Ovary (tissue), 9 donors: ENCODE data around the gene PAN2. TPM values are rescaled to one million over a fixed set of nuclear protein-coding genes. Genes with fewer than 3 reads are reported as not detected.
"Not testable (repeated sequence)": the region's sequence is repeated elsewhere in the genome, so short reads cannot be mapped to it uniquely, and the experiment has no call there.

Experiments used
- DNase-seq, 5 donors: peaks; one replicate each; pipeline ENCODE4 v3.0.0-alpha.2; 2019 to 2020
- H3K27ac ChIP-seq, 2 donors: fragments of 200-600 bp; one replicate each; pipeline versions ENCODE4 v1.5.1 to v1.8.0; 2019 to 2022
- H3K27me3 ChIP-seq: fragments of 200-600 bp; one replicate; pipeline ENCODE4 v1.8.0; 2022
- H3K36me3 ChIP-seq: fragments of 200-600 bp; sonication (generic); one replicate; pipeline ENCODE4 v1.5.1; 2019
- H3K4me1 ChIP-seq: one replicate; pipeline ENCODE4 v1.8.1; 2013; ENCODE audit warnings: mild to moderate bottlenecking, moderate library complexity; ENCODE audit not compliant: insufficient read depth
- H3K4me3 ChIP-seq: fragments of 200-600 bp; sonication (generic); one replicate; pipeline ENCODE4 v1.5.1; 2017
- H3K9me3 ChIP-seq, 2 donors: fragments of 200-600 bp in 1 of 2; sonication (generic) in 1 of 2; one replicate each; pipeline versions ENCODE4 v1.5.1 to v1.8.1; 2013 to 2019; ENCODE audit warnings: mild to moderate bottlenecking in 1 of 2, moderate library complexity in 1 of 2
- EP300 ChIP-seq: sonication (generic); formaldehyde crosslinking; IDR thresholded peaks from one replicate; pipeline ENCODE4 v1.6.1; 2017; ENCODE audit warnings: antibody characterized with exemption
- POLR2A ChIP-seq: fragments of 450-650 bp; IDR thresholded peaks from one replicate; pipeline ENCODE4 v1.6.1; 2017; ENCODE audit warnings: antibody characterized with exemption, mild to moderate bottlenecking, moderate library complexity
- WGBS, 3 donors: extraction: QIAGEN DNeasy Blood & Tissue Kit in 1 of 3; methylation state at CpG; one replicate each; pipeline versions ENCODE4 v1.1.5 to v1.1.7; 2013 to 2017; 5-methylcytosine and 5-hydroxymethylcytosine counted together
- intact Hi-C, 4 donors: fragments of 100-400 bp; cut with DNase I; formaldehyde crosslinking; loops; one replicate each; pipeline versions ENCODE4 v1.11.0 to v1.15.1; 2022 to 2023
- polyA plus RNA-seq, 2 donors: library from polyadenylated mRNA; stranded (reverse); fragments of 200-250 nt in 1 of 2; fragments of 350-450 nt in 1 of 2; fragmentation: Illumina TruSeq in 1 of 2; extraction: RNeasy Lipid Tissue Mini Kit (QIAGEN cat#74804) in 1 of 2; gene quantifications; one replicate each; pipeline ENCODE4 v1.2.3, GENCODE V29; 2013 to 2014
- total RNA-seq, 7 donors: library from RNA; depleted of rRNA in 2 of 7; stranded (reverse); fragments of >200 nt in 2 of 7; fragmentation: NEBNext Ultra II Directional in 3 of 7; extraction: Animal tissue kit (Norgen Biotek cat#: 25700) in 3 of 7; gene quantifications; one replicate each; pipeline versions ENCODE4 v1.1.0 to v1.2.4, GENCODE V29; 2016 to 2023
- TF ChIP-seq, protein P1 (sequence below), 3 donors: fragments of 450-650 bp in 2 of 3; fragments of 200-600 bp in 1 of 3; IDR thresholded peaks; one replicate each; pipeline versions ENCODE4 v1.5.1 to v1.8.0; 2016 to 2022; ENCODE audit warnings: antibody characterized with exemption in 3 of 3, mild to moderate bottlenecking in 1 of 3
- donor health status: DM: no; HTN: no; CAD: no; lungs with moderate emphysema.
- donor health status: DM: no; HTN: no; CAD: no.
- donor health status: Bipolar disorder and iron deficiency.
- donor health status: DM: yes; HTN: yes; CAD: no.
- donor health status: DM: no; HTN: no; CAD: no.
- donor health status: DM: yes; HTN: yes; CAD: no.

Gene PAN2
- total and polyA plus RNA-seq, 9 donors, result 41.0 to 103 (median 70.0) TPM

GRCh38 chr12:56337753-56338251 lies 4.0 kb upstream of the PAN2 start:
- intact Hi-C loops, result loop anchor here in 1 of 4 donors (10.0 kb wide), 1 partner anchor 127 kb away; the partner anchor contains the start of gene SPRYD4
- no peak for DNase-seq
- Histone ChIP-seq H3K4me3 (no peak overlapping the region), H3K4me1 (peaks cover 4% of the 10 kb centered on the region), H3K27ac (no peak overlapping the region), H3K36me3 (no peaks in the 10 kb centered on the region), H3K27me3 (no peaks in the 10 kb centered on the region), H3K9me3 (no peaks in the 10 kb centered on the region)
- 77 to 85% (median 84%) methylated on average over 8 of the region's 8 CpGs for WGBS, 3 donors
- TF ChIP-seq, protein P1, sequence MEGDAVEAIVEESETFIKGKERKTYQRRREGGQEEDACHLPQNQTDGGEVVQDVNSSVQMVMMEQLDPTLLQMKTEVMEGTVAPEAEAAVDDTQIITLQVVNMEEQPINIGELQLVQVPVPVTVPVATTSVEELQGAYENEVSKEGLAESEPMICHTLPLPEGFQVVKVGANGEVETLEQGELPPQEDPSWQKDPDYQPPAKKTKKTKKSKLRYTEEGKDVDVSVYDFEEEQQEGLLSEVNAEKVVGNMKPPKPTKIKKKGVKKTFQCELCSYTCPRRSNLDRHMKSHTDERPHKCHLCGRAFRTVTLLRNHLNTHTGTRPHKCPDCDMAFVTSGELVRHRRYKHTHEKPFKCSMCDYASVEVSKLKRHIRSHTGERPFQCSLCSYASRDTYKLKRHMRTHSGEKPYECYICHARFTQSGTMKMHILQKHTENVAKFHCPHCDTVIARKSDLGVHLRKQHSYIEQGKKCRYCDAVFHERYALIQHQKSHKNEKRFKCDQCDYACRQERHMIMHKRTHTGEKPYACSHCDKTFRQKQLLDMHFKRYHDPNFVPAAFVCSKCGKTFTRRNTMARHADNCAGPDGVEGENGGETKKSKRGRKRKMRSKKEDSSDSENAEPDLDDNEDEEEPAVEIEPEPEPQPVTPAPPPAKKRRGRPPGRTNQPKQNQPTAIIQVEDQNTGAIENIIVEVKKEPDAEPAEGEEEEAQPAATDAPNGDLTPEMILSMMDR (IDR thresholded peaks at IDR 0.05), result no peak
- TF ChIP-seq EP300 (no peak), POLR2A (no peak)

DNA sequence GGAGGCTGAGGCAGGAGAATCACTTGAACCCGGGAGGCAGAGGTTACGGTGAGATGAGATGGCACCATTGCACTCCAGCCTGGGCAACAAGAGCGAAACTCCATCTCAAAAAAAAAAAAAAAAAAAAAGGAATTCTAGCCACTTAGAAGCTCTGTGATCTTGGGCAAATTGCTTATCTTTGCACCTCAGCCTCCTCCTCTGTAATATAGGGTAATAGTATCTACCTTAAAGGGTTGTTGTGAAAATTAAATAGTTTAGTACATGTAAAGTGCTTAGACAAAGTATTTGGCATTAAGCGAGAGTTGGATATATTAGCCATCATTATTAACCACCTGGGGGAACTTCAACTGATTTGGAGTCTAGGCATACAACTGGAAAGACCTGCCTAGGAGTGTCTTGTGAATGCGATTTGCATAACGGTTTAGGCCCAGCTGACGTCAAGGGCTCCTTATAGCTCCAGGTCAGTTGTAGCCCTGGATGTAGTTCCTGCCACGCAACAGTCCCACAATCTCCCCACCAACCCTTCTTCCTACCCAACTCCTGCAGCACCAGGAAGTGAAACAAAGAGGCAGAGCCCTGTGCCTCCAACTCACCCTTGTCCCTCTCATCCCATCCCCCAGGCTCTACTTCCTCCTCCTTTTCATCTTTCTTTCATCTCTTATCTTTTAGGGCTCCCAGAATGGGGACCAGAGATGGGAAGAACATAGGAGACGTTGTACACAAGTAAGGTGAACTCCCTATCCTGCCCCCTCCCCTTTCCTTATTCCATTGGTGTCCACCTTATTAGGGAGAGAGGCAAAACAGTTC lies 2.8 kb upstream of the PAN2 start:
- no peak overlapping the region for H3K4me3 ChIP-seq
- H3K36me3 ChIP-seq, result no peaks in the 10 kb centered on the region
- intact Hi-C loops, result loop anchor here in 1 of 4 donors (10.0 kb wide), 1 partner anchor 128 kb away; the partner anchor contains the start of gene SPRYD4
- no peaks in the 10 kb centered on the region for H3K27me3 ChIP-seq
- no peak for TF ChIP-seq POLR2A
- no peak for TF ChIP-seq EP300
- TF ChIP-seq, protein P1 (IDR thresholded peaks at IDR 0.05), result no peak
- H3K4me1 ChIP-seq, result peaks cover 7% of the 10 kb centered on the region
- H3K9me3 ChIP-seq, result no peaks in the 10 kb centered on the region
- no peak for DNase-seq
- WGBS, 3 donors, result 79 to 84% (median 83%) methylated on average over 9 of the region's 9 CpGs
- H3K27ac ChIP-seq, result no peak overlapping the region

DNA sequence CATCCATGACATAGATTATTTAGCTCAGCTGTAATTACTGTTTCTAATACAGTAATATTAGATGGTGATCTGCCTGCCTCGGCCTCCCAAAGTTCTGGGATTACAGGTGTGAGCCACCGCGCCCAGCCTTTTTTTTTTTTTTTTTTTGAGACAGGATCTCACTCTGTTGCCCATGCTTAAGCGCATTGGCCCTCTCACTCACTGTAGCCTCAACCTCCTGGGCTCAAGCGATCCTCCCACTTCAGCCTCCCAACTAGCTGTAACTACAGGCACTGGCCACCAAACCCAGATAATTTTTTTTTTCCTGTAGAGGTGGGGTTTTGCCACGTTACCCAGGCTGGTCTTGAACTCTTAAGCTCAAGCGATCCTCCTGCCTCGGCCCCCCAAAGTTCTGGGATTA lies 1.7 kb upstream of the PAN2 start:
- H3K36me3 ChIP-seq, H3K4me3 ChIP-seq, H3K27ac ChIP-seq, H3K9me3 ChIP-seq, H3K4me1 ChIP-seq, H3K27me3 ChIP-seq, DNase-seq: not testable (repeated sequence)
- 94 to 95% (median 94%) methylated on average over 8 of the region's 8 CpGs for WGBS, 3 donors
- intact Hi-C loops, result loop anchor here in 1 of 4 donors (10.0 kb wide), 1 partner anchor 129 kb away; the partner anchor contains the start of gene SPRYD4

- WGBS, 3 donors, result 6 to 7% (median 7%) methylated on average over 6 of the region's 6 CpGs
- peaks cover 7% of the 10 kb centered on the region for H3K4me1 ChIP-seq
- TF ChIP-seq, protein P1 (IDR thresholded peaks at IDR 0.05), result no peak
- TF ChIP-seq POLR2A (no peak), EP300 (no peak)
- H3K4me3 ChIP-seq, result peak overlapping the region; percentile 49
- no peaks in the 10 kb centered on the region for H3K36me3 ChIP-seq
- H3K9me3 ChIP-seq, result no peaks in the 10 kb centered on the region
- DNase-seq, result no peak
- peak overlapping the region; percentile 91 to 93 for H3K27ac ChIP-seq
- intact Hi-C loops, result loop anchor here in 1 of 4 donors (10.0 kb wide), 1 partner anchor 130 kb away; the partner anchor contains the start of gene SPRYD4
- H3K27me3 ChIP-seq, result no peaks in the 10 kb centered on the region
These were observed 642 bp upstream of the PAN2 start for GRCh38 chr12:56334490-56334793.
